Fibroblast of skin of scalp (primary cell): ENCODE measurements around the gene INO80C.
A peak's percentile ranks its signal among the peaks of the same experiment; 100 is the strongest.
"Not testable (repeated sequence)": the region's sequence is repeated elsewhere in the genome, so short reads cannot be mapped to it uniquely, and the experiment has no call there.

Source experiments
- DNase-seq: peaks from one replicate; pipeline ENCODE4 v3.0.0-alpha.2; 2013

INO80C gene

GRCh38 chr18:35487525-35487924 is 10.2 kb downstream of the INO80C start:
- not testable (repeated sequence) for DNase-seq

- DNase-seq: no peak
Observed at GRCh38 chr18:35485852-35486251, 11.9 kb downstream of the INO80C start.

GRCh38 chr18:35484034-35484433 is 13.7 kb downstream of the INO80C start:
- DNase-seq: no peak

GRCh38 chr18:35481960-35482366 is 15.8 kb downstream of the INO80C start:
- no peak for DNase-seq

GRCh38 chr18:35479911-35480586 is 17.7 kb downstream of the INO80C start:
- DNase-seq: no peak

GRCh38 chr18:35478520-35479435 is 19.0 kb downstream of the INO80C start:
- peak; percentile 91 for DNase-seq

- no peak for DNase-seq
Observed at GRCh38 chr18:35477974-35478373, 19.8 kb downstream of the INO80C start.

- DNase-seq: no peak
Observed at GRCh38 chr18:35477497-35477896, 20.3 kb downstream of the INO80C start.

- peak; percentile 83 for DNase-seq
Observed at GRCh38 chr18:35474884-35475283, 22.9 kb downstream of the INO80C start.

- DNase-seq: no peak
Observed at GRCh38 chr18:35473562-35473961, 24.2 kb downstream of the INO80C start.

GRCh38 chr18:35470435-35470834 is 27.3 kb downstream of the INO80C start:
- no peak for DNase-seq

- no peak for DNase-seq
Observed at GRCh38 chr18:35469725-35470124, 28.0 kb downstream of the INO80C start.

- no peak for DNase-seq
Observed at GRCh38 chr18:35468711-35469110, 29.0 kb downstream of the INO80C start.

- DNase-seq: no peak
Observed at GRCh38 chr18:35467624-35468016, 30.1 kb downstream of the INO80C start.

- DNase-seq: no peak
Observed at GRCh38 chr18:35466815-35467623, 30.7 kb downstream of the INO80C start.

GRCh38 chr18:35466334-35466733 is 31.4 kb downstream of the INO80C start:
- no peak for DNase-seq

GRCh38 chr18:35465329-35465728 is 32.4 kb downstream of the INO80C start:
- DNase-seq: no peak

- DNase-seq: peak; percentile 57
Observed at GRCh38 chr18:35464831-35465279, 32.9 kb downstream of the INO80C start.

- DNase-seq: no peak
Observed at GRCh38 chr18:35463827-35464226, 33.9 kb downstream of the INO80C start.

- no peak for DNase-seq
Observed at GRCh38 chr18:35463050-35463449, 34.7 kb downstream of the INO80C start.

GRCh38 chr18:35460736-35461161 is 37.0 kb downstream of the INO80C start:
- peak; percentile 48 for DNase-seq

GRCh38 chr18:35459997-35460396 is 37.8 kb downstream of the INO80C start:
- DNase-seq: no peak
